ENCODE data around the gene PDE10A. TPM values are rescaled to one million over a fixed set of nuclear protein-coding genes. Genes with fewer than 3 reads are reported as not detected.
"Not testable (repeated sequence)": the region's sequence is repeated elsewhere in the genome, so short reads cannot be mapped to it uniquely, and the experiment has no call there.

PDE10A gene
- total RNA-seq, 1 donor from 2014 or later: 62.7 TPM

- not testable (repeated sequence) for DNase-seq
Measured at GRCh38 chr6:165463499-165463898, 199.5 kb downstream of the PDE10A start.

GRCh38 chr6:165459605-165460301 is 203.3 kb downstream of the PDE10A start:
- not testable (repeated sequence) for DNase-seq

GRCh38 chr6:165458134-165458533 is 204.9 kb downstream of the PDE10A start:
- DNase-seq: no peak

- no peak for DNase-seq
Measured at GRCh38 chr6:165456286-165456685, 206.8 kb downstream of the PDE10A start.

GRCh38 chr6:165455488-165455887 is 207.6 kb downstream of the PDE10A start:
- no peak for DNase-seq

GRCh38 chr6:165453395-165453794 is 209.6 kb downstream of the PDE10A start:
- no peak for DNase-seq

- no peak for DNase-seq
Measured at GRCh38 chr6:165451838-165452237, 211.2 kb downstream of the PDE10A start.

- no peak for DNase-seq
Measured at GRCh38 chr6:165448210-165448609, 214.8 kb downstream of the PDE10A start.

GRCh38 chr6:165447141-165447540 is 215.9 kb downstream of the PDE10A start:
- no peak for DNase-seq

- DNase-seq: no peak
Measured at GRCh38 chr6:165446331-165446730, 216.7 kb downstream of the PDE10A start.

- DNase-seq: no peak
Measured at GRCh38 chr6:165443462-165443861, 219.6 kb downstream of the PDE10A start.

GRCh38 chr6:165441181-165441580 is 221.9 kb downstream of the PDE10A start:
- no peak for DNase-seq

- DNase-seq: no peak
Measured at GRCh38 chr6:165439928-165440554, 223.0 kb downstream of the PDE10A start.

- no peak for DNase-seq
Measured at GRCh38 chr6:165426892-165427291, 236.1 kb downstream of the PDE10A start.

GRCh38 chr6:165422192-165422591 is 240.8 kb downstream of the PDE10A start:
- DNase-seq: no peak

GRCh38 chr6:165417278-165417865 is 245.7 kb downstream of the PDE10A start:
- no peak for DNase-seq

GRCh38 chr6:165404697-165405096 is 258.3 kb downstream of the PDE10A start:
- DNase-seq: no peak

- DNase-seq: no peak
Measured at GRCh38 chr6:165404296-165404695, 258.7 kb downstream of the PDE10A start.

GRCh38 chr6:165403006-165403595 is 259.9 kb downstream of the PDE10A start:
- no peak for DNase-seq

- no peak for DNase-seq
Measured at GRCh38 chr6:165401092-165401491, 261.9 kb downstream of the PDE10A start.

- DNase-seq: no peak
Measured at GRCh38 chr6:165390475-165390874, 272.6 kb downstream of the PDE10A start.

GRCh38 chr6:165389534-165389933 is 273.5 kb downstream of the PDE10A start:
- no peak for DNase-seq

GRCh38 chr6:165383323-165383722 is 279.7 kb downstream of the PDE10A start:
- no peak for DNase-seq

Measured in occipital lobe (tissue), 2 donors.